HPDE6-E6E7 (cell line): ENCODE results near the gene DNAAF3.

Source experiments
- DNase-seq: peaks from one replicate; pipeline ENCODE4 v3.0.0; 2011; ENCODE audit warnings: missing footprints; ENCODE audit errors: extremely low spot score

Gene DNAAF3

DNA sequence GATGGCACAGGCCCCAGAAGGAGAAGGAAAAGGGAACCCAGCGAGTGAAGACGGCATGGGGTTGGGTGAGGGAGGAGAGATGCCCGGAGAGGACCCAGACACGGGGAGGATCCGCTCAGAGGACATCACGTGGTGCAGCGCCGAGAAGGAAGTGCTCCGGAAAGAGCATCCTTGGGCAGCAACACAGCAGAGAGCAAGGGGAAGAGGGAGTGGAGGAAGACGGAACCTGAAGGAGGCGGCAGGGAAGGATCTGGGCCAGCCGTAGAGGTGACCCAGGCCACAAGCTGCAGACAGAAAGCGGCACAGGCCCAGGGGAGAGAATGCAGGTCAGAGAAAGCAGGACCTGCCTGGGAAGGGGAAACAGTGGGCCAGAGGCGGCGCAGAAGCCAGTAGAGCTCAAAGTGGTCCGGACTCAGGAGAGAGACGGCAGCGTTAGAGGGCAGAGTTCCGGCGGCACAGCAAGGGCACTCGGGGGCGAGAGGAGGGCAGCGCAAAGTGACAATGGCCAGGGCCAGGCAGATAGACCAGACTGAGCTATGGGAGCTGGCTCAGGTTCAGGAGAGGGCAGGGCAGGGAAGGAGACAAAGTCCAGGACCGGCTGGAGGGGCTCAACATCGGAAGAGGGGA lies 50.1 kb downstream of the DNAAF3 start:
- DNase-seq, result no peak

DNA sequence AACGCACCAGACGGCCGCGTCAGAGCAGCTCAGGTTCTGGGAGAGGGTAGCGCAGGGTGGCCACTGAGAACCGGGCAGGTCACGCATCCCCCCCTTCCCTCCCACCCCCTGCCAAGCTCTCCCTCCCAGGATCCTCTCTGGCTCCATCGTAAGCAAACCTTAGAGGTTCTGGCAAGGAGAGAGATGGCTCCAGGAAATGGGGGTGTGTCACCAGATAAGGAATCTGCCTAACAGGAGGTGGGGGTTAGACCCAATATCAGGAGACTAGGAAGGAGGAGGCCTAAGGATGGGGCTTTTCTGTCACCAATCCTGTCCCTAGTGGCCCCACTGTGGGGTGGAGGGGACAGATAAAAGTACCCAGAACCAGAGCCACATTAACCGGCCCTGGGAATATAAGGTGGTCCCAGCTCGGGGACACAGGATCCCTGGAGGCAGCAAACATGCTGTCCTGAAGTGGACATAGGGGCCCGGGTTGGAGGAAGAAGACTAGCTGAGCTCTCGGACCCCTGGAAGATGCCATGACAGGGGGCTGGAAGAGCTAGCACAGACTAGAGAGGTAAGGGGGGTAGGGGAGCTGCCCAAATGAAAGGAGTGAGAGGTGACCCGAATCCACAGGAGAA lies 50.9 kb downstream of the DNAAF3 start:
- DNase-seq, result no peak

DNA sequence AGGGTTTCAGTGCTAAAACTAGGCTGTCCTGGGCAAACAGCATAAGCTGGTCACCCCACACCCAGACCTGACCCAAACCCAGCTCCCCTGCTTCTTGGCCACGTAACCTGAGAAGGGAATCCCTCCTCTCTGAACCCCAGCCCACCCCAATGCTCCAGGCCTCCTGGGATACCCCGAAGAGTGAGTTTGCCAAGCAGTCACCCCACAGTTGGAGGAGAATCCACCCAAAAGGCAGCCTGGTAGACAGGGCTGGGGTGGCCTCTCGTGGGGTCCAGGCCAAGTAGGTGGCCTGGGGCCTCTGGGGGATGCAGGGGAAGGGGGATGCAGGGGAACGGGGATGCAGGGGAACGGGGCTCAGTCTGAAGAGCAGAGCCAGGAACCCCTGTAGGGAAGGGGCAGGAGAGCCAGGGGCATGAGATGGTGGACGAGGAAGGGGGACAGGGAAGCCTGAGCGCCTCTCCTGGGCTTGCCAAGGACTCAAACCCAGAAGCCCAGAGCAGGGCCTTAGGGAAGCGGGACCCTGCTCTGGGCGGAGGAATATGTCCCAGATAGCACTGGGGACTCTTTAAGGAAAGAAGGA lies 51.8 kb downstream of the DNAAF3 start:
- DNase-seq, result no peak

DNA sequence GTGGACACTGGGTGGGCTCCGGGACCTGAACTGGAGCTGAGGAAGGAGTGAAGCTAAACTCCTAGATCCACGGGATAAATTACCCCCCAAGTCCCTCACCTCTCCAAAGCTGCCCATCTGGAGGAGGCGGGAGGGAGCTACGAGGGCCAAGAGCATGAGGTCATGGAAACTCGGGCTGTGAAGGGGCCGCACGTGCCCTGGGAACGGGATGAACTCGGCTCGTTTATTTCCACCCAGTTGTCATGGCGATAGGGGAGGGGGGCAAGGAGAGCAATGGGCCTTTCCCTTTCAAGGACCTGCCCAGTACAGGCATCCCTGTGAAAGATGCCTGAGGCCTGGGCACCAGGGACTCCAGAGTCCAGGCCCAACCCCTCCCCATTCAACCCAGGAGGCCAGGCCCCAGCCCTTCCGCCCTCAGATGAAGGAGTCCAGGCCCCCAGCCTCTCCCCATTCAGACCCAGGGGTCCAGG lies 52.8 kb downstream of the DNAAF3 start:
- no peak for DNase-seq

DNA sequence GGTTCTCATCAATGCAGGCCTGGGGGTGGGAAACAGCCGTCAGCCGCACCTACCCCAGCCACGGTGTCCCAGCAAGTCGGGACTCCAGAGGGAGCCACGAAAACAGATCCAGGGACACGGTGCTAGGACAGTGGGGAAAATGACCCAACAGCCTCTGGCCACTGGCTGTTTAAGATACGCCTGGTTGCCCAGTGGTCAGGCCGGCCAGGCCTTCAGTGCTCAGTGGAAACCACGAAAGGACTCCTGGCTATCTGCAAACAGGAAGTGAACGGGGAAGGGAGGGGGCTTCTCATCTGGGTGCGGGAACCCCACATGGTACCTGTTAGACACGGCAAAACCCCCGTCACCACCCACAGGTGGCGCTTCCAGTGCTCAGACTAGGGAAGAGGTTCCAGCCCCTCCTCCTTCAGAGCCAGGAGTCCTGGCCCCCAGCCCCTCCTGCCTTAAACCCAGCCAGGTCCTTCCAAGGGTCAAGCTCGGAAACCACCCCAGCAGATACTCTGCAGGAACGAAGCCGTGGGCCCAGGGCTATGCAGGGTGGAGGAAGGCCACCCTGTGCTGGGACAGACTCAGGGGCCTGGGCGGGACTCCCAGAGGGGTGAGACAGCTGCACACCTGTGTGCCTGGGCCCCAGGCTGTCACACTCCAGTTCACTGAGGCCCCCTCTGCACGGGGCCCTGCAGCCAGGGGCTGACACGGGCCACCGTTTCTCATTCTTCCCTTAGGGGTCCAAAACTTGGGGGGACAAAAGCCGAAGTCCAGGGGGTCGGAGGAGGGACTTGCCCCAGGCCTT lies 53.4 kb downstream of the DNAAF3 start:
- DNase-seq, result no peak

DNA sequence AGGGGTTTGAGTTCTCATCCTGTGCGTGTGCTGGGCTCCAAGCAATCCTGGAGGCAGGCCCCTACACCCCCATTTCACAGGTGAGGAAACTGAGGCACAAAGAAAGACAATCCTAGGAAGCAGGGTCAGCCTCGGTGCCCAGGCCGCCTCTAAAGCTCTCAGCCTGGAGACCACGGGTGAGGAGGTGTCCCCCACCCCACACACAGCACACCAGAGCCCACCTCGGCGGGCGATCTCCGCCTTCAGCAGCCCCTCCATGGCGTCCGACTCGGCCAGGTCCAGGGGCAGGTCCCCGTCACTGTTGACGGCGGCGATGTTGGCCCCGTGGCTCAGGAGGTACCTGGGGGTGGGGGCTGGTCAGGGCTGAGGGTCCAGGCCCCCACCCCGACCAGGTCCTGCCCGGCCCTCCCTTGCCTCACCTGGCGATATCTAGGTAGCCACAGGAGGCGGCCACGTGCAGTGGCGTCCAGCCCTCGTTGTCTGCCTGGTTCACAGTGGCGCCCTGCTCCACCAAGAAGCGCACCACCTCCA lies 54.1 kb downstream of the DNAAF3 start:
- no peak for DNase-seq

DNA sequence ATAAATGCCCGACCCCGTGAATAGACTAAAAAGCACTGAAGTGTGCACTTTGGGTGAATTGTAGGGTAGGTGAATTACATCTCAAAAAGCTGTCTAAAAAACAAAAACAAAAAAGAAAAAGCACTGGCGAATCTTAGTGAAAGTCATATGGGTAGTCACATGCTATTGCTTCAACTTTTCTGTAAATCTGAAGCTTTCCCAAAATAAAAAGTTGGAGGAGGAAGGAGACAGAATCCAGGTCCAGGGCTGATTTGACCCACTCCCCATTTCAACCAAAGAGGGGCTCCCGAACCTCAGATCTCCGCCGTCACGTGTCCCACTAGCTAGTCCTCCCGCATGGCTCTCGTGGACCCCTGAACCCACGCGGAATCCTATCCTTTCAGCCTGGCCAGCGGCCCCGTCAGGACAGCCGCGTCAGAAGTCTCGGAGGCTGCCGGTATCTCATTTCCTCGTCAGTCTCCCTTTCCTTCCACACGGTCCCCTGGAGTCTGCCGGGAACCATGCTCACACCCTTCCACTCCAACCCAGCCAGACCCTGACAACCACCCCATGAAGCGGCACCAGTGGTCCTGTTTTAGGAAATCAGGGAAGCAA lies 55.1 kb downstream of the DNAAF3 start:
- DNase-seq, result no peak

DNA sequence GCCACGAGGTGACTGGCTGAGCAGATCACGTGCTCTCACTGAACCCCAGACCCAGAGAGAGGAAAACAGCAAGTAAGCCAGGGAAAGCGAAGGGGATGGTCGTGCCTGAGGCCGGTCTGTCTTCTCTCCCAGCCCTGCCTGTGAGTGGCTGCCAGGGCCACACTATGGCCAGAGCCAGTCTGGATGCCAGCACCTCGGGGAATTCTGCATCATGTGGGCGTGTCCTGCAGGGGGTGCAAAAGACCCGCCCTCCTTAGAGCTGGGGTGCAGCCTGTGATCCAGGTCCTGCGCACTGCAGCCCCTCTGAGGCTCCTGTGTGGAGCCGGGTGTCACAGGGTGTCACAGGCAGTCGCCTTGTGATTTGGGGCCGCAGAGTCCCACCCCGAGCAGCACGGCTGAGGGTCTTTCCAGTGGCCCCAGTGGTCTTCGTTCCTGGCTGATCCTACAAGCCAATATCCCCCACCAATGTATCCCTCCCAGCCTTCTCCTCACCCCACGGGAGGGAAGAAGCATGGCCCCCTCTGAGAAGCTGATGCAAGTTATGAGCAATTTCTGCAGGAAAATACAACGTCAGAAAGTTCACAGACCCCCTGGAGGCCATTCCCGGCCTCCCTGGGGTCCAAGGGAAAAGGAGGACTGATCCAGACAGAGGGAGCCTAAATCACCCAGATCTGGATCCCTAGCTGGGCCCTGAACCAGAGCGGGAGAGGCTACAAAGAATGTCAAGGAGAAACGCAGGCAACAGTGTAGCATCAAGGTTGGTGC lies 56.7 kb downstream of the DNAAF3 start:
- no peak for DNase-seq
